ENCODE data around the gene IL21R.
A peak's percentile ranks its signal among the peaks of the same experiment; 100 is the strongest.

The IL21R gene

GRCh38 chr16:27464626-27465482 lies 62.9 kb downstream of the IL21R start:
- DNase-seq (ENCODE audit: low spot score) = no peak

DNA sequence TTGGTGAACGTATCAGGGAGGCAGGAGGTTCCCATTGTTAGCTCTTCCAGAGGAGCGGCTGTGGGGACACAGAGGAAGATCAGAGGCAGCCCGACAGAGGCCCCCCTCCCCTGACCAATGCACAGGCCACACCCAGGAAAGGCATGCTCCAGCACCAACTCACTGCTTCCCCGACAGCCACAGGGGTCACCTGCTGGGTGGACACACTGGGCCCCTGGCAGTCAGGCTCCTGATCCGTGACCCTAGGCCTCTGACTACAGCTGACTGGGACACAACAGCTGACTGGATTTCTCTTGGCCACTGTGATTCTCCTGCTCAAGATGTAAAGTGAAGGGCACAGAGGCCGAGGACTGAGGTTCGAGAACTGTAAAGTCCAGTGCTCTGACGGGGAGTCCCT lies 63.5 kb downstream of the IL21R start:
- no peak for DNase-seq (ENCODE audit: low spot score)

DNA sequence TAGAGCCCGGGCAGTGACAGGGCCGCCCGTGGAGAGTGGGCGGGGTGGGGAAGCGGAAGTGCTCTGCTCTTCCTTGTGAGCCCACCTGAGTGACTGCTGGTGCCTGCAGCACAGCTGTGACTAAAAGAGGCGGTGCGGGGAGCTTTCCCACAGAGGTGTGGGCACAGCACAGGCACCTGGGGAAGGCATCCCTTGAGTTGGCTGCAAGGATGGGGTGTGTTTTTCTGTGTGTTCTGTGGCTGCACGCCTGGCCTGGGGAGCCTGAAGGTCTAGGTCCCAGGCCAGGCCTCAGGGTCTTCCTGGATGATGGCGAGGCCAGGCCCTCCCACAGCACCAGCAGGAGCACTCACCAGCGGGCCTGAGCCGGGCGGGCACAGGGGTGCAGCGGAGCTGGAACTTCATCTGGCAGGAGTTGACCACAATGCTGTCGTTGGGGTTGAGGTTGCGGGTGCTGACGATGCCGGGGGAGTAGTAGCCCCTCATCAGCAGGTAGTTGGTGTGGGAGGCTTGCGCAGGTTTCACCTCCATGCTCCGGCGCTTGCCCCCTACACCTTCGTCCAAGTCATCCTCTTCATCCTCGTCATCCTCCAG lies 67.1 kb downstream of the IL21R start:
- no peak for DNase-seq (ENCODE audit: low spot score)

- peak; percentile 95 for DNase-seq (ENCODE audit: low spot score)
Observed at GRCh38 chr16:27470567-27471431, 68.8 kb downstream of the IL21R start.

- DNase-seq (ENCODE audit: low spot score) = no peak
Observed at GRCh38 chr16:27471661-27472060, 69.7 kb downstream of the IL21R start.

GRCh38 chr16:27472091-27473020 lies 70.4 kb downstream of the IL21R start:
- no peak for DNase-seq (ENCODE audit: low spot score)

- DNase-seq (ENCODE audit: low spot score) = no peak
Observed at GRCh38 chr16:27473101-27473900, 71.3 kb downstream of the IL21R start.

GRCh38 chr16:27474041-27474440 lies 72.1 kb downstream of the IL21R start:
- DNase-seq (ENCODE audit: low spot score) = no peak

DNA sequence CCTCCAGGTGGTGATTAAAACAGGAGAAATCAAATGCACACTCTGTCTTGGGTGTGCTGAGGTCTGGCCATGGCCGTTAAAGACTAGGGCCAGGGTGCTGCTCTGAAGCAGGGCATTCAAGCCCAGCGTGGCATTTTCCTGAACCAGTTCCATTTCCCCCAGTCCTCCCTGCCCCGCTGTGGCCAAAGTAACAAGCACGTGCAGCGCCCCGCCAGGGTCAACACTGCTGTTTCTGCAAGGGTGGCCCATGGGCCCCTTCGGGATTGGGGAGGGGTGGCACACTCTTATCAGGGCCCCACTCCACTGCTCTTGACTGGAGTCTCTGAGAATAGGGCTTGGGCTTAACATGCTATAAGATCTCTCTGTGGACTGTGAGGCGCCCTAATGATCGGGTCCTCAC lies 72.9 kb downstream of the IL21R start:
- DNase-seq (ENCODE audit: low spot score) = no peak

DNA sequence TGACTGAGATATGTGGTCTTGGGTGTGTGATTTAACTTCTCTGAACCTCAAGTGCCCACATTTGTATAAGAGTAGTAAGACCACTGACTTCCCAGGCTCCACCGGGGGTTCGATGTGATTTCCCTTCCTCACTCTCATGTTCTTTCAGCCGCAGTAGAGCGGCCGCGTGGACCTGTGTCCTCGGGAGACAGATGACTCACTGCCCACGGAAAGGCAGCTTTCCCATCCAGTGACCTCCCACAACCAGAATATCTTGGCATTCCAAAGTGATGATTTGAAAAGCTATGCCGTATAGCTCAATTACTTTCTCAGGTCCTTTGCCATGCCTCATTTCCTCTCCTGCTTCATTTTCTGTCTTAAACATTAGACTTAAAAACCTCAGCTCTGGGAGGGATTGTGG lies 73.6 kb downstream of the IL21R start:
- DNase-seq (ENCODE audit: low spot score) = peak; percentile 90

DNA sequence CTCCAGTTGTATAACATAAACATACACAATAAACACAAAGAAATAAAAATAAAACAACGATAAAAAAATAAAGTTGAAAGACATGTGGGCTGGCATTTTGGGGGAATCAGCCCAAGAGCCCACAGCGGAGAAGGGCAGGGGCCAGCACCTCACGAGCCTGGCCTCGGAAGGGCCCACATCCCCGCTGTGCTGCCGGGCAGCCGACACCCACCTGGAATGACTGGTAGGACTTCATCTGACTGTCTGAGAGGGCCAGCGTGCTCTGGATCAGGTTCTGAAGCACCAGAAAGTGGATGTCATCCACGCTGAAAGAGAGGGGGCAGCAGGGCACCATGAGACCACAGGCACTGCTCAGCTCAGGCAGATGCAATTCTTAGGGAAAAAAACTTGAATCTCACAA lies 74.3 kb downstream of the IL21R start:
- no peak for DNase-seq (ENCODE audit: low spot score)

DNA sequence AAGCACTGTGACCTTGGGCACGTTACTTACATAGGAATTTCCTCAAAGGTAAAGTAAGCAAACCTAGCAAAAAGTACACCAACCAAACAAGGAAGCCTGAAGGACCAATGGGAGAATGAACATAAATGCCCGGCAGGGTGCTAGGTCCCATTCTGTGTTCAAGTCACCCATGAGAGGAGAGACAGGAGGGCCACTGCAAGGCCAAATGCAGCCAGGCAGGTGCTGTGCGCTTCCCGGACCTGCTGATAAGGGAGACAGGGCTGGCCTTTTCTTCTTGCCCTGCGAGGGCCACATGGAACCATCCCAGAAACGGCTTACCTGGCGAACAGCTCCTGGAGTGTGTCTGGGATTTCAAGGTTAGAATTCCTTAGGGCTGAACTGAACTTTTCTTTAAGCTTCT lies 78.8 kb downstream of the IL21R start:
- DNase-seq (ENCODE audit: low spot score) = no peak

DNA sequence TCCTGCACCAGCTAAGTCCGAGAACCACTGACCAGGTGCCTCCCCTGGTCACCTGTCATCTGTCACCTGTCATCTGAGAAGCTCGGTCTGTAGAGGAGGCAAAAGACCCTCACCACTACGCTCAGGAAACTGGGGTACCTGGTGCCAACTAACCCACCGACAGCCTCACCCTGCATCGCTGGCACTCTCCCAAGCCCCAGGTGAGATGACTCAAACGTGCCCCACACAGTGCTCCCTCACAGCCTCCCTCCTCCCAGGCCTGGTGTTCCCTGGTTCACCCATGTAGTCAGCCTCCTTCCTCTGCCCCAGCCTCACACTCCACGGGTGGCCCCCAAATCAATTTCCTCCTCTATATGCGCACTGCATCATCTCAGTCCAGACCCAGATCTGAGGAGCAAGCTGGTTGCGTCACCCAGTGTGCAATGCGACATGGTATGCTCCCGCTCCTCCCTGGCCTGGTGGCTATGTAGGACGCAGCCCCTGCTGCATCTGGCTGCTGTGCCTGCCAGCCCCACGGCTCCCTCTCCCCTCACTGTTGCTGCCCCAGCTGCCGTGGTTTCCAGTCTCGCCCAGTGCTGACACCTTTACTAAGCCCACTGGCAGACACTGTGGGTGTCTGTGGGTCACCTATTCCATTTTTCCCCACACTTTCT lies 79.4 kb downstream of the IL21R start:
- DNase-seq (ENCODE audit: low spot score) = no peak

DNA sequence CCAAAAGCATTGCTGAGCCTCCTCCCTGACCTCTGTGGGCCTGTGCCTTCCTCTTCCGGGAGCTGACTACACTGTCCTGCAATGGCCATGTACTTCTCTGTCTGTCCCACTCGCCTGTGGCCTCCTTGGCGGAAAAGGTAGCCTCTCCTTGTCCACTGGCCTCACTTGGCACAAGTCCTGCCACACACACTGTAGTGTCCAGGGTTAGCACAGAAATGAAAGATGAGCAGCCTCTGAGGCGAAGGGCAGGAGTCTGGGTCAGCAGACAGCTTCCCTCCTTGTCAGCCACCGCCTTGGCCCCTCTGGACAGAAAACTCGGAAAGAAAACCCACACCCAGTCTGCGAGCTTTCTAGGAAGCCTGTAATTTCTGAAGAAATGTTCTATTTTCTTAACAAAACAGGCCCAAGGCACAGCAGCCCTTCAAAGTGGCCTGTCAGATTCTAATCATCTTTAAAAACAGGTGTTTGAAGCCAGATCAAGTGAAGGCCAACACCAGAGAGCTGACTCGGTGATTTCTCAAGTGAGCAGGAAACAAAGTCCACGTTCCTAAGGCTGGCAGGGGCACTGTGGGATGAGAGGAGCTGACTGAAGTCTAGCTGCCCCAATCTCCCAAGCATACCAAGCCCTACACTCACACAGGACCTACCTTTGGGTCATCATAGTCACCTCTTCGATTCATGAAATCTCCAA lies 80.6 kb downstream of the IL21R start:
- no peak for DNase-seq (ENCODE audit: low spot score)

- DNase-seq (ENCODE audit: low spot score) = no peak
Observed at GRCh38 chr16:27483088-27483437, 81.1 kb downstream of the IL21R start.

DNA sequence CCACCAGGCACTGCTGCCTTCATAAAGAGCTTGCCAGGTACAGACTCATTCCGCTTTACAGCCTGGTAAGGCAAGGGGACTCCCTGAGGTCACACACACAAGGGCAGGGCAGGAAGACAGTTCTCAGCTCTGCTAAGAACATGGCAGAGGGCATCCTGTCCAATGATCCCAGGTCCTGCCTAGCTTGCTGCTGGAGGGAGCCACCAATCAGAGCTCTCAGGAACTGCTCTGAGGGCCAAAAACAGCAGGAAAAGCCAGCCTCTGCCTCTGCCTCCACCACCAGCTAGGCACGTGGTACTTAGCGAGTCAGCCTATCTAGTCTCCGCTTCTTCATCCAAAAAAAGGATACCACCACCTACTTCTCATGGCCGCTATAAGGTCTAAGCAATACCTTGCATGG lies 81.7 kb downstream of the IL21R start:
- DNase-seq (ENCODE audit: low spot score) = no peak

- DNase-seq (ENCODE audit: low spot score) = no peak
Observed at GRCh38 chr16:27485126-27485525, 83.2 kb downstream of the IL21R start.

GRCh38 chr16:27485811-27486210 lies 83.8 kb downstream of the IL21R start:
- DNase-seq (ENCODE audit: low spot score) = no peak

DNA sequence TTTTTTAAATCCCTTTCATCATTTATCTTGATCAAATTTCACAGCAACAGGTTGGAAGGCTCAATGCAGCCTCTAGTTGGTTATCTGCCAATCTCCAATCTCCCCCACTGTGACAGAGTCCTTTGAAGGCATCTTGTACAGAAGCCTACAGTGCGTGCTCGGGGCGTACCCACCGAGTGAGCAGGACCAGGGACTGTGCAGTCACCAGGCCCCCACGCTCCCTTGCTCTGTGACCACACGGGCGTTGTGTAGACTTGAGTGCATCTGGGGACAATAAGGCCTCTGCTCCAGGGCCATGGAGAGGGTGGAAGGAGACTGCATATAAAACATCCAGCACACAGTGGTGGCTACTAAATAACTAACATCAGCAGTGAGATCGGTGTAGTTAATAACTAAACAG lies 84.4 kb downstream of the IL21R start:
- DNase-seq (ENCODE audit: low spot score) = no peak

DNA sequence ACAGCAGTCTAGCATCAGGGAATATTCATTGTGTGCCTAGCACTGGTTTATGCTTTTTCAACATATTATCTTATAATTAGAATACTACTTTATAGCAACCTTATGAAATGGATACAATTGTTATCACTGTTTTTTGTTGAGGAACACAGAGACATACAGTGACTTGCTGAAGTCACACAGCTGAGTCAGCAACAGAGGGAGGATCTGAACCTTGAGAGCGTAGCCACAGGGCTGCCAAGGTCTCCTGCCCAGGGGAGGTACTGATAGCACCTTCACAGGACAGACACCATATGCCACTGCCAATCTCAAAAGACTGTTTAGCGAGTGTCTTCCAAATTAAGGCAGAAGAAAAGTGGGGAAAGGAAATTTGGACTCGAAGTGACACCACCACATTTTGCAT lies 84.8 kb downstream of the IL21R start:
- no peak for DNase-seq (ENCODE audit: low spot score)
